ENCODE results near the gene DGUOK.

DNA sequence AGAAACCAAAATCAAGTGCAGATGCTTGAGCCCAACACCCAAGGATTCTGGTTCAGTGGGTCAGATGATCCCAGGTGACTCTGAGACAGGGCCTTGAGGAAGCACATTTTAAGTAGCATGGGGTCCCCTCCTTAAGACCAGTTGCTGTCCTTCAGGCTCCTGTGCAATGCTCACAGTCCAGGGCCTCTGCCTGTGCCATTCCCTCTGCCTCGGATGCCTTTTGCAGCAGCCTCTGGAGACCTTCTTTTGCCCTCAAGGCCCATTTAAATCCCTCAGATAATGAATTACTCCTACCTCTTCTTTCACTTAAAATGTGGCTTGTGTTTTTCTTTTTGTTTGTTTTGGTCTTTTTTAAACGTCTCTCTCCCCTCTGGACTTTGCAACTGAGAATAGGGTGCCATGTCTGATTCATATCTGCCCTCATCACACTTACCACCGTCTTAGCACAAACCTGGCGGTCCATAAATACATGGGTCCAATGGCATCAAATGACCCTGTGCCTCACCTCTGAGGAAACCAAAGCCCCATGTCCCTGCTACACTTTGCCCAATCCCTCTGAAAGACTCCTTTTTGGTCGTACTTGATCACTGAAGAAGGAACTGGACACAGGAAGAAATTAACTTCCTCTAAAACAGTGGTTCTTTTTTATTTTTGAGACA is 19.7 kb upstream of the DGUOK start:
- TF ChIP-seq CTCF (conservative IDR thresholded peaks at IDR 0.05 in 1 of 2, IDR thresholded peaks at IDR 0.05 in 1 of 2; ENCODE audit: low read depth in 1 of 2, low read length in 2 of 2), result no peak
- no peak for TF ChIP-seq EZH2 (IDR thresholded peaks at IDR 0.05; ENCODE audit: low read length, missing control alignments)

All from fibroblast of lung (primary cell).